ENCODE data around the gene SUMO3.

Gene SUMO3

DNA sequence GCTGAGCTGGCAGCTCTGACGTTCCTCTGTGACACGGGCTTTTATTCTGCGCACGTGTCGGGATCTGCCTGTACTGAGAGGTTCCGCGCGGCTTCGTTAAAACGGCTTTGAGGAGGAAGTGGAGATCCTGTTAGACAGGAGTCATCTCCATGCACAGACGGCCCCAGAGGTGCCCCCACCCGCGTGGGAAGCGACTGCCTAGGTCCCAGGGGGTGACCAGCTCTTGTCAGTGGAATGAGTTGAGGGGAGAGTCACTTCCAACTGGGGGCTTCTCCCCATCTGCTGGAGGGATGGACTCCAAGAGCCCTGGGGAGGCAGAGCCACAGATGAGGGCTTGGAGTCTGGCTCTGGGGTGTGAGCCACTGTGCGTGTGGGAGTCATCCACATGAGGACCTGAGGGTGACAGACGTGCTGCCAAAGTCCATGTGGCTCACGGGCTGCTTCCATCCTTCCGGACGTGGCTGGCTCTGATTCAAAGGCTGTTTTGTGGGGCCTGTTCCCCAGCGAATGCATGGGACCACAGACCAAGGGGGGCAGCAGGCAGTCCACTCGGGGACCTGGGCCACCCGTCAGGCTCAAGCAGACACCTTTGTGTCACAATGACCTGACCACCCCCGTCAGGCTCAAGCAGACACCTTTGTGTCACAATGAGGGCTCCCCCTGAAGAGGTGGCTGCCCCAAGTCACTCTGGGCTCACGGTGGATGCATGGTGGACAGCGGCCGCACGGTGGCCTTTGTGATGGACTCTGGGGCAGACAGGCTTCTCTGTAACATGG, 28.8 kb upstream of the SUMO3 start:
- no peaks in the 10 kb centered on the region for H3K79me2 ChIP-seq (ENCODE audit: insufficient read depth, low read length)
- no peak overlapping the region for H3K4me2 ChIP-seq (ENCODE audit: low read depth, low read length, poor library complexity, severe bottlenecking)
- no peak overlapping the region for H3K9ac ChIP-seq (ENCODE audit: low read depth, low read length, poor library complexity, severe bottlenecking)
- no peaks in the 10 kb centered on the region for H3F3A ChIP-seq (ENCODE audit: low read depth)
- no peaks in the 10 kb centered on the region for H3K27me3 ChIP-seq (ENCODE audit: insufficient read depth, low read length, poor library complexity, severe bottlenecking)
- peaks cover 32% of the 10 kb centered on the region for H3K36me3 ChIP-seq (ENCODE audit: insufficient read depth, low read length)
- no peaks in the 10 kb centered on the region for H3K9me2 ChIP-seq (replicated peaks; ENCODE audit: low read depth, low read length)
- no peak overlapping the region for H2AFZ ChIP-seq (ENCODE audit: low read length)
- no peaks in the 10 kb centered on the region for H3K9me3 ChIP-seq (ENCODE audit: insufficient read depth, low read depth, low read length)
- TF ChIP-seq, protein P1, sequence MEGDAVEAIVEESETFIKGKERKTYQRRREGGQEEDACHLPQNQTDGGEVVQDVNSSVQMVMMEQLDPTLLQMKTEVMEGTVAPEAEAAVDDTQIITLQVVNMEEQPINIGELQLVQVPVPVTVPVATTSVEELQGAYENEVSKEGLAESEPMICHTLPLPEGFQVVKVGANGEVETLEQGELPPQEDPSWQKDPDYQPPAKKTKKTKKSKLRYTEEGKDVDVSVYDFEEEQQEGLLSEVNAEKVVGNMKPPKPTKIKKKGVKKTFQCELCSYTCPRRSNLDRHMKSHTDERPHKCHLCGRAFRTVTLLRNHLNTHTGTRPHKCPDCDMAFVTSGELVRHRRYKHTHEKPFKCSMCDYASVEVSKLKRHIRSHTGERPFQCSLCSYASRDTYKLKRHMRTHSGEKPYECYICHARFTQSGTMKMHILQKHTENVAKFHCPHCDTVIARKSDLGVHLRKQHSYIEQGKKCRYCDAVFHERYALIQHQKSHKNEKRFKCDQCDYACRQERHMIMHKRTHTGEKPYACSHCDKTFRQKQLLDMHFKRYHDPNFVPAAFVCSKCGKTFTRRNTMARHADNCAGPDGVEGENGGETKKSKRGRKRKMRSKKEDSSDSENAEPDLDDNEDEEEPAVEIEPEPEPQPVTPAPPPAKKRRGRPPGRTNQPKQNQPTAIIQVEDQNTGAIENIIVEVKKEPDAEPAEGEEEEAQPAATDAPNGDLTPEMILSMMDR (conservative IDR thresholded peaks at IDR 0.05; ENCODE audit: low read length): no peak
- no peak for TF ChIP-seq EZH2phosphoT487 (IDR thresholded peaks at IDR 0.05; ENCODE audit: borderline replicate concordance)
- no peak overlapping the region for H3K4me3 ChIP-seq (ENCODE audit: low read length, poor library complexity, severe bottlenecking)
- H3K4me1 ChIP-seq (ENCODE audit: insufficient read depth, low read length, poor library complexity, severe bottlenecking): no peaks in the 10 kb centered on the region
- H4K20me1 ChIP-seq (ENCODE audit: insufficient read depth, low read length, poor library complexity, severe bottlenecking): no peaks in the 10 kb centered on the region

DNA sequence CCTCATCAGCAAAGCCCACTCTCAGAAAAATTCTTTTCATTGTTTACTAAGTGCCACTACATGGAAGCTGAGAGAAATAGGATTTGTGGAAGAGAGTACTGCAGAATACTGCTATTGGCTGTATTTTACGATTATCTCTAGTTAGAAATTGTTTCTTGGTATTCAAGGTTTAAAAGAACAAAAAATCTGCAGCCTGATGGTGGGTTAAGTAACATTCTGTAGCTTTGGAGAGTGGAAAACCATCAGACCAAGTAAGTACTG, 28.3 kb upstream of the SUMO3 start:
- H4K20me1 ChIP-seq (ENCODE audit: insufficient read depth, low read length, poor library complexity, severe bottlenecking): no peaks in the 10 kb centered on the region
- H3K4me1 ChIP-seq (ENCODE audit: insufficient read depth, low read length, poor library complexity, severe bottlenecking): no peaks in the 10 kb centered on the region
- H3K27me3 ChIP-seq (ENCODE audit: insufficient read depth, low read length, poor library complexity, severe bottlenecking): no peaks in the 10 kb centered on the region
- TF ChIP-seq EZH2phosphoT487 (IDR thresholded peaks at IDR 0.05; ENCODE audit: borderline replicate concordance): no peak
- TF ChIP-seq, protein P1 (conservative IDR thresholded peaks at IDR 0.05; ENCODE audit: low read length): no peak
- no peak overlapping the region for H3K4me3 ChIP-seq (ENCODE audit: low read length, poor library complexity, severe bottlenecking)
- no peak overlapping the region for H3K4me2 ChIP-seq (ENCODE audit: low read depth, low read length, poor library complexity, severe bottlenecking)
- H2AFZ ChIP-seq (ENCODE audit: low read length): no peak overlapping the region
- H3K36me3 ChIP-seq (ENCODE audit: insufficient read depth, low read length): peaks cover 27% of the 10 kb centered on the region
- H3K9ac ChIP-seq (ENCODE audit: low read depth, low read length, poor library complexity, severe bottlenecking): no peak overlapping the region
- no peaks in the 10 kb centered on the region for H3K9me2 ChIP-seq (replicated peaks; ENCODE audit: low read depth, low read length)
- H3K9me3 ChIP-seq (ENCODE audit: insufficient read depth, low read depth, low read length): no peaks in the 10 kb centered on the region
- H3K79me2 ChIP-seq (ENCODE audit: insufficient read depth, low read length): no peaks in the 10 kb centered on the region
- H3F3A ChIP-seq (ENCODE audit: low read depth): no peaks in the 10 kb centered on the region

DNA sequence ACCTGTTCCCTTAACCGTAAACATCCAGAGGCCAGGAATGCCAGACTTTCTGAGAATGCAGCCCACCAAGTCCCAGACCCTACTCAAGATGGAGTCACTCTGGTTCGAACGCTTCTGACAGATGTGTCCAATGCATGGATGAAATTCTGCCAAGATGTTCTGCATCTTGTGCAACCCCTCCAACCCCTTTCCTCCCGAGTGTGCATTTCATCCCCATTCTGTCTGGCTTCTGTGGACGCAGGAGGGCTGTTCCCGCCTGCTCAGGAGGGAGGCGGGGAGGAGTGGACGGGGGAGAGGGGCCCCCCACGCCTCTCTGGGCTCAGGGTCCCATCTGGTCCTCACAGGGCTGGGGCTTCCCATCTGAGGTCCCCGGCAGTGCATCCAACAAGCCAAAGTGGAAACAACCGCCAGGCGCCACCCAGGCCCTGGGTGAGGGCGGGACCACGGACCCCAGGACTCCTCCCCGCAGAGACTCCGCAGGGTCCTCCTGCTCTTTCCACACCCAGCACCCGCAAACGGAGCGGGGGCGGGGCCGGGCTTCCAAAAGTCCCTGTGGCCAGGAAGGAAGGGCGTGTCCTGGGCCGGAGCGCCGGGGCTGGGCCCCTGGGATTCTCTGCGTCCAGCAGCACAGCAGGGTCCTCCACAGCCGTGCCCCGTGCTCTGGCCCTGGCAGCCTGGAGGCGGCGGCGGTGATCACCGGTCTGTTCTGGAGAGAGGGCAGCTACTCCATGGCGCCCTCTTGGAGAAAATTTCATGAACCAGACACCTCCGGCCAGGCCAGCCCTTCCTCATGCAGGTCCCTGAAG, 27.8 kb upstream of the SUMO3 start:
- Histone ChIP-seq H2AFZ (ENCODE audit: low read length) (no peak overlapping the region), H3K4me2 (ENCODE audit: low read depth, low read length, poor library complexity, severe bottlenecking) (no peak overlapping the region), H3K9me2 (replicated peaks; ENCODE audit: low read depth, low read length) (no peaks in the 10 kb centered on the region), H3K79me2 (ENCODE audit: insufficient read depth, low read length) (no peaks in the 10 kb centered on the region), H3K9ac (ENCODE audit: low read depth, low read length, poor library complexity, severe bottlenecking) (no peak overlapping the region), H3K4me3 (ENCODE audit: low read length, poor library complexity, severe bottlenecking) (no peak overlapping the region), H3K27me3 (ENCODE audit: insufficient read depth, low read length, poor library complexity, severe bottlenecking) (no peaks in the 10 kb centered on the region), H3F3A (ENCODE audit: low read depth) (no peaks in the 10 kb centered on the region), H3K36me3 (ENCODE audit: insufficient read depth, low read length) (peaks cover 21% of the 10 kb centered on the region; the same call in 1 of the 2 replicates), H3K9me3 (ENCODE audit: insufficient read depth, low read depth, low read length) (no peaks in the 10 kb centered on the region), H3K4me1 (ENCODE audit: insufficient read depth, low read length, poor library complexity, severe bottlenecking) (no peaks in the 10 kb centered on the region), H4K20me1 (ENCODE audit: insufficient read depth, low read length, poor library complexity, severe bottlenecking) (no peaks in the 10 kb centered on the region)
- TF ChIP-seq EZH2phosphoT487 (IDR thresholded peaks at IDR 0.05; ENCODE audit: borderline replicate concordance): no peak
- TF ChIP-seq, protein P1 (conservative IDR thresholded peaks at IDR 0.05; ENCODE audit: low read length): peak; percentile 50

Measured in Loucy (cell line).